Fibroblast of skin of right quadriceps (primary cell): ENCODE results near the gene SLC25A13.

Experiments
- DNase-seq: peaks from one replicate; pipeline ENCODE4 v3.0.0-alpha.2; 2013

The SLC25A13 gene

DNA sequence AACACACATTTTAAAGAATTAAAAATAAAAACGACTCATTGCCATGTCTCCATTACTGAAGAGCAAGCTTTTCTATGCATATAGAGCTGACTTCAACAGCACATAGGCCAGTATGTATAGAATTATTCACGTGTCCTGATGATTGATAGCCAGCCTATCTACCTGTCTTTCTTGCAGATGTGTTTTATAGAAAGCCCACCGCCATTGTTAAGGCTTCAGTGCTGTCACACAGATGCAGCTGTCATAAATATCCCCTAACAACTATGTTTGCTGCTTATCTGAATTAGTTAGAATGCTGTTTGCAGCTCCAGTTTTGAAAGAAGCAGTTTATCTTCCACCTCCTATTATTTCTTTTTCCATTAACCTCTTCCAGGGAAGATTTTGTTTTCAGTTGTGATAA lies 235.9 kb downstream of the SLC25A13 start:
- no peak for DNase-seq

DNA sequence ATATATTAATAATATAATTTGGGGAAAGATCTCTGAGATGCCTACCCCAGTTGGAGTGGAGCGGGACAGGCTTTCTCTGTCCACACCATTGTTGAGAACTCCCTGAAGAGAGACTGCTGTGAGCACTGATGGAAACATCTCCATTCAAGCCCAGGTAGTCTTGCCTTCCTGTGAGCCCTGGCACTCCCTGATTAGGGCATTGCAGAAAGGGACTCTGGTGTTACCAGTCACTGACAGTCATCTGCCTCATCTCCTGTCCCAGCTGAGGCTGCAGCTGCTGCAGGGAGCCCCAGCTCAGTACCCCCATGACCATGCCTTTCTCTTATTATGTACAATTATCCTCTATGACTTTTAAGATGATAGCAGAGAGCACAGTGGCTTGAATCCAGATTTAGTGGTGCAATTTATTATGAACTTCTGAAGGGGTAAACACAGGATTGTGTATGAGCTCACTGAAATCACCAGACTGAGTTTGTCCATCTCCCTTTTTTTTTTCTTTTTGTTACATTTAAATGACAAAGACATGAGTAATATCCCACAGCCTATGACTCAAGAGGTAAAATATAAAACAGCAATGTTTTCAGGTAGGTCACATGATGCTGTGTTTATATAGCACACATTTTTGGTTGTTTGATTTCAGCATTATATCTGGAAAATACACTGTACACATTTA lies 236.9 kb downstream of the SLC25A13 start:
- peak; percentile 40 for DNase-seq

DNA sequence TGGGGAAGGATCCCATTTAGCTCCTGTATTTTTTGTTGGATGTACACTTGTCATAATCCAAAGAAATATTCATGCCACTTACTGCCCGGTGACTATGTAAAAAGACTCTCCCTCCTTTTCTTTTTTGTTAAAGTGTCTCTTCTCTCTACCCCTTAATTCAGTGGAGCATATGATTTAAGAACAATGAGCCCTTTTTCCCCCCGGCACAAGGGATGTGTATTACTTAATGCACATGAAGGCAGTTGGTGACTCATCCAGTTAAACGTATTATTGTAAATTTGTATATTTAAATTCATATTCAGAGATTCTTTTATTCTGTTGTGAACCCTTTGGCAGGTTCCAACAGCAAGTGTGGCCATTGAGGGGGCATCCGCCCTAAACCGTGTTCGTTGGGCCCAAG lies 241.9 kb downstream of the SLC25A13 start:
- DNase-seq, result no peak

DNA sequence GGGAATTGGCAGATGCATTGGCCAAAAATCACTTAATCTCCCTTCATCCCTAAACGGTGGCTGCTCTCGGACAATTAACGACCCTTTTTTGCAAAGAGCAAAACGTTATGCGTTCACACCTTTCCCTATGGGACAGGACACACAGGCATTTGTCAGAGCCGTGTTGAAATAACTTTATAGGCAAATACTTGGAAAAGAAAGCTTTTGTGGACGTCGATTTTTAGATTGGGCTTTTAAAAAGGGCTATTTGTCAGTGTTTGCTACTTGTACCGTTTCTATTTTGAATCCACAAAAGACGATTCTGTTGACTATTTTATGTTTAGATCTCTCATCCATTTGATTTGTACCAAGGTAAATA lies 245.6 kb downstream of the SLC25A13 start:
- no peak for DNase-seq

DNA sequence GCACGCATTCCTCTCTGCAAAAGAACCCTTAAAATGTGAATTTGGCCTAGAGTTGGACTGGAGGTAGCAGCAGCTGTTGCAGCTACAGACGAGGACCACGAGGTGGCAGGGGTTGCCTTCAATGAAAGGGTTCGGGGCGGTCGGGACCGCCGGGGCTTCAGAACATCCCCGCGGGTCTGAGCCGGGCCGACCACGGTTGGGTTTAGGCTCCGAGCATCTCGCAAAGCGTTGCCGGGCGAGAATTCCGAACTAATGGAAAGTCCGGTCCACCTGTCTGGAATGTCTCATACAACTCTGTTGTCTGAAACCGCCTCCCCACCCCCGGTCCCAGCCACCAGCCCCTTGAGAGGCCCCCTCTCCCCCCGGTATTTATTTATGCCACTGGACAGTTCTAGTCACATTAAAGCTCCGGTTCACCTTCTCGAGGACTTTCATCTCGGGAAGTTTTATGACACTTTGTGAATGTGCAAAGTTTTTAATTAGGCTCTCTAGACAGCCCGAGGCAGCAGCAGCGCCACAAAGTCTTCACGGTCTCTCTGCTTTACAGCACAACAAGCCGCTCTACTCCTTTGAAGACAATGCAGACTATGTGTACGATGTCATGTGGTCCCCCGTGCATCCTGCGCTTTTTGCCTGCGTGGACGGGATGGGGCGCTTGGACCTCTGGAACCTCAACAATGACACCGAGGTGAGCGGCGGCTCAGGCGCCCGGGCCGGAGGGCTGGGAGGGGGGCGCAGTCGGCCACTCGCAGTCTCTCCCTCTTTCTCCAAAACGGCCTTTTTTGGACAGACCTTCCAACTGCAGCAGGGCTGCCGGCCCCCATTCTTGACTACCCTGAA lies 246.2 kb downstream of the SLC25A13 start:
- peak; percentile 53 for DNase-seq

DNA sequence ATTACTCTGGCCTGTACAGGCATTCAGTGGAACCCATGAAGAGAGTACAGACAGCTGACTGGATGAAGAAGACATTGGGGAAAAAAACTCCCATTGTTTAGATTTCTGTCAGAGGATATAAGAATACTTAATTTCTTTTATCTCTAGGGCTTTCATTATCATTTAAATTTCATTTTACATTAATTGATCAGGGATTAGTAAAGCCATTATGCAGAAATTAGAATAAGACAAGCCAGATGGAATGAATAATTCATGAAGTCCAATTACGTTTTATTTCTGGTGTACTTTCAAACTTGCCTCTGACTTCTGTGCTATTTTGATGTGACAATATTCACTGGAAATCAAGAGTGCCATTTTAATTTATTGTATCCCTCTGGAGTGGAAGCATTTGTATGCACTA lies 247.0 kb downstream of the SLC25A13 start:
- no peak for DNase-seq
